Vagina (tissue), 2 donors: ENCODE measurements around the gene CASP8. TPM values are rescaled to one million over a fixed set of nuclear protein-coding genes. Genes with fewer than 3 reads are reported as not detected.

Experiments
- DNase-seq, 2 donors: peaks; one replicate each; pipeline ENCODE4 v3.0.0-alpha.2; 2017; ENCODE audit errors: extremely low spot score in 2 of 2
- H3K27ac ChIP-seq: fragments of 200-600 bp; sonication (generic); one replicate; pipeline ENCODE4 v1.5.1; 2019
- H3K27me3 ChIP-seq: fragments of 200-600 bp; sonication (generic); one replicate; pipeline ENCODE4 v1.5.1; 2019
- H3K36me3 ChIP-seq, 2 donors: fragments of 200-600 bp; sonication (generic); one replicate each; pipeline ENCODE4 v1.5.1; 2017 to 2019
- H3K4me1 ChIP-seq: fragments of 200-600 bp; sonication (generic); one replicate; pipeline ENCODE4 v1.5.1; 2019
- H3K4me3 ChIP-seq, 2 donors: fragments of 200-600 bp; sonication (generic); 1 replicate in 1 of 2; 2 replicates in 1 of 2; pipeline ENCODE4 v1.5.1; 2016 to 2019
- H3K9me3 ChIP-seq: fragments of 200-600 bp; sonication (generic); one replicate; pipeline ENCODE4 v1.5.1; 2019
- POLR2A ChIP-seq, 2 donors: fragments of 450-650 bp; IDR thresholded peaks; one replicate each; pipeline ENCODE4 v1.6.1; 2017; ENCODE audit warnings: antibody characterized with exemption in 2 of 2, mild to moderate bottlenecking in 2 of 2, moderate library complexity in 2 of 2
- POLR2AphosphoS5 ChIP-seq, 2 donors: sonication (generic); formaldehyde crosslinking; IDR thresholded peaks; one replicate each; pipeline ENCODE4 v1.9.0; 2017; ENCODE audit warnings: antibody characterized with exemption in 2 of 2, mild to moderate bottlenecking in 2 of 2, low read depth in 1 of 2; ENCODE audit not compliant: insufficient read depth in 1 of 2
- intact Hi-C: fragments of 100-400 bp; cut with DNase I; formaldehyde crosslinking; loops from one replicate; pipeline ENCODE4 v1.15.1; 2023
- total RNA-seq: library from RNA; depleted of rRNA; stranded (reverse); fragments of >200 nt; gene quantifications from one replicate; pipeline ENCODE4 v1.2.3, GENCODE V29; 2016
- TF ChIP-seq, protein P1 (sequence below), 3 experiments: fragments of 450-650 bp in 2 of 3; fragments of 200-600 bp in 1 of 3; sonication (generic) in 1 of 3; IDR thresholded peaks; one replicate each; pipeline ENCODE4 v1.5.1; 2017 to 2019; ENCODE audit warnings: antibody characterized with exemption in 3 of 3, mild to moderate bottlenecking in 2 of 3, moderate library complexity in 2 of 3

Gene CASP8
- total RNA-seq, 1 donor from 2014 or later = 29.2 TPM

GRCh38 chr2:201269764-201270163 lies 9.4 kb downstream of the CASP8 start:
- intact Hi-C loops = no loop called here
- no peaks in the 10 kb centered on the region for H3K4me1 ChIP-seq
- H3K9me3 ChIP-seq = no peaks in the 10 kb centered on the region
- no peak for DNase-seq
- no peak overlapping the region for H3K27ac ChIP-seq
- no peaks in the 10 kb centered on the region for H3K27me3 ChIP-seq
- H3K36me3 ChIP-seq = peaks cover 0 to 37% of the 10 kb centered on the region in 2 donors
- TF ChIP-seq, protein P1, sequence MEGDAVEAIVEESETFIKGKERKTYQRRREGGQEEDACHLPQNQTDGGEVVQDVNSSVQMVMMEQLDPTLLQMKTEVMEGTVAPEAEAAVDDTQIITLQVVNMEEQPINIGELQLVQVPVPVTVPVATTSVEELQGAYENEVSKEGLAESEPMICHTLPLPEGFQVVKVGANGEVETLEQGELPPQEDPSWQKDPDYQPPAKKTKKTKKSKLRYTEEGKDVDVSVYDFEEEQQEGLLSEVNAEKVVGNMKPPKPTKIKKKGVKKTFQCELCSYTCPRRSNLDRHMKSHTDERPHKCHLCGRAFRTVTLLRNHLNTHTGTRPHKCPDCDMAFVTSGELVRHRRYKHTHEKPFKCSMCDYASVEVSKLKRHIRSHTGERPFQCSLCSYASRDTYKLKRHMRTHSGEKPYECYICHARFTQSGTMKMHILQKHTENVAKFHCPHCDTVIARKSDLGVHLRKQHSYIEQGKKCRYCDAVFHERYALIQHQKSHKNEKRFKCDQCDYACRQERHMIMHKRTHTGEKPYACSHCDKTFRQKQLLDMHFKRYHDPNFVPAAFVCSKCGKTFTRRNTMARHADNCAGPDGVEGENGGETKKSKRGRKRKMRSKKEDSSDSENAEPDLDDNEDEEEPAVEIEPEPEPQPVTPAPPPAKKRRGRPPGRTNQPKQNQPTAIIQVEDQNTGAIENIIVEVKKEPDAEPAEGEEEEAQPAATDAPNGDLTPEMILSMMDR (IDR thresholded peaks at IDR 0.05) = no peak
- TF ChIP-seq POLR2A (IDR thresholded peaks at IDR 0.05) (no peak), POLR2AphosphoS5 (IDR thresholded peaks at IDR 0.05; ENCODE audit: insufficient read depth in 1 of 2, low read depth in 1 of 2) (no peak)
- H3K4me3 ChIP-seq = no peak overlapping the region

- intact Hi-C loops = no loop called here
- no peaks in the 10 kb centered on the region for H3K27me3 ChIP-seq
- H3K36me3 ChIP-seq = peaks cover 0 to 43% of the 10 kb centered on the region in 2 donors
- peak in 1 of 2 donors; percentile 64 for DNase-seq
- H3K4me1 ChIP-seq = no peaks in the 10 kb centered on the region
- no peak overlapping the region for H3K4me3 ChIP-seq
- H3K9me3 ChIP-seq = no peaks in the 10 kb centered on the region
- TF ChIP-seq, protein P1 (IDR thresholded peaks at IDR 0.05) = no peak
- TF ChIP-seq POLR2AphosphoS5 (IDR thresholded peaks at IDR 0.05; ENCODE audit: insufficient read depth in 1 of 2, low read depth in 1 of 2) (no peak), POLR2A (IDR thresholded peaks at IDR 0.05) (no peak)
- no peak overlapping the region for H3K27ac ChIP-seq
Measured at GRCh38 chr2:201270293-201271001, 10.1 kb downstream of the CASP8 start.

GRCh38 chr2:201271917-201272316 lies 11.6 kb downstream of the CASP8 start:
- Histone ChIP-seq H3K4me3 (no peak overlapping the region), H3K27ac (no peak overlapping the region), H3K4me1 (no peaks in the 10 kb centered on the region), H3K36me3 (peaks cover 0 to 52% of the 10 kb centered on the region in 2 donors), H3K27me3 (no peaks in the 10 kb centered on the region), H3K9me3 (no peaks in the 10 kb centered on the region)
- TF ChIP-seq POLR2A (IDR thresholded peaks at IDR 0.05) (no peak), POLR2AphosphoS5 (IDR thresholded peaks at IDR 0.05; ENCODE audit: insufficient read depth in 1 of 2, low read depth in 1 of 2) (no peak)
- TF ChIP-seq, protein P1 (IDR thresholded peaks at IDR 0.05) = no peak
- intact Hi-C loops = no loop called here
- no peak for DNase-seq

GRCh38 chr2:201273330-201273983 lies 13.1 kb downstream of the CASP8 start:
- Histone ChIP-seq H3K36me3 (peaks cover 0 to 56% of the 10 kb centered on the region in 2 donors), H3K9me3 (no peaks in the 10 kb centered on the region), H3K4me1 (no peaks in the 10 kb centered on the region), H3K27ac (no peak overlapping the region), H3K4me3 (no peak overlapping the region), H3K27me3 (no peaks in the 10 kb centered on the region)
- TF ChIP-seq, protein P1 (IDR thresholded peaks at IDR 0.05) = no peak
- TF ChIP-seq POLR2AphosphoS5 (IDR thresholded peaks at IDR 0.05; ENCODE audit: insufficient read depth in 1 of 2, low read depth in 1 of 2) (no peak), POLR2A (IDR thresholded peaks at IDR 0.05) (no peak)
- peak in 1 of 2 donors; percentile 60 for DNase-seq
- intact Hi-C loops = no loop called here

DNA sequence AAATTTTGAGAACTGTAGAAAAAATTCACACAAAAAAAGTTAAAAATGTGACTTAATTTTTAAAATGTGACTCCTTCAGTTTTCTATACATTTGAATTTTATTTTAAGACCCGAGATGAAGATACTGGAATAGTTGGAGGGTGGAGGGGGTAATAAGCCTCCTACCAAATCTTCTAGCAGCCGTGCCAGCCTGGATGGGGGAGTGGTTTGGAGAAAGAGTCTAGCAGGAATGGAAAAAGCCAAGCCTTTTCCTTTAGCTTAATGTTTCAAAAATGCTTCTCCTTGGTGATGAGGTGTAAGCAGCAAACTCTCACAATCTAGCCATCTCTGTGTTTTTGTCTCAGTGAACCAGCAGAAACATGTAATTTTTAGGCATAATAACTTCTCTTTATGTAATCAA lies 14.7 kb downstream of the CASP8 start:
- Histone ChIP-seq H3K27me3 (no peaks in the 10 kb centered on the region), H3K4me1 (no peaks in the 10 kb centered on the region), H3K9me3 (no peaks in the 10 kb centered on the region), H3K27ac (no peak overlapping the region), H3K4me3 (no peak overlapping the region), H3K36me3 (peaks cover 0 to 65% of the 10 kb centered on the region in 2 donors)
- TF ChIP-seq, protein P1 (IDR thresholded peaks at IDR 0.05) = no peak
- no peak for TF ChIP-seq POLR2AphosphoS5 (IDR thresholded peaks at IDR 0.05; ENCODE audit: insufficient read depth in 1 of 2, low read depth in 1 of 2)
- TF ChIP-seq POLR2A (IDR thresholded peaks at IDR 0.05) = no peak
- intact Hi-C loops = no loop called here
- no peak for DNase-seq
